HL-60 (cell line): ENCODE results near the gene IL1RN.

Experiments
- CTCF ChIP-seq: IDR thresholded peaks from one replicate; pipeline ENCODE4 v1.5.1; 2011; ENCODE audit warnings: low read length, control low read depth, inconsistent platforms; ENCODE audit not compliant: insufficient read depth
- POLR2AphosphoS5 ChIP-seq: IDR thresholded peaks from 2 replicates; pipeline ENCODE4 v1.6.1; 2012; ENCODE audit warnings: low read depth
- SPI1 ChIP-seq: IDR thresholded peaks from 2 replicates; pipeline ENCODE4 v1.6.1; 2012; ENCODE audit warnings: low read depth, mild to moderate bottlenecking, borderline replicate concordance

- TF ChIP-seq POLR2AphosphoS5 (no peak), SPI1 (no peak), CTCF (no peak)
Observed at GRCh38 chr2:113085542-113085941, 41.9 kb upstream of the IL1RN start.
